ENCODE results near the gene FAM170B. TPM values are rescaled to one million over a fixed set of nuclear protein-coding genes. Genes with fewer than 3 reads are reported as not detected.

FAM170B gene
- total and polyA plus RNA-seq, 7 donors: 0.01 TPM; not detected in 6

DNA sequence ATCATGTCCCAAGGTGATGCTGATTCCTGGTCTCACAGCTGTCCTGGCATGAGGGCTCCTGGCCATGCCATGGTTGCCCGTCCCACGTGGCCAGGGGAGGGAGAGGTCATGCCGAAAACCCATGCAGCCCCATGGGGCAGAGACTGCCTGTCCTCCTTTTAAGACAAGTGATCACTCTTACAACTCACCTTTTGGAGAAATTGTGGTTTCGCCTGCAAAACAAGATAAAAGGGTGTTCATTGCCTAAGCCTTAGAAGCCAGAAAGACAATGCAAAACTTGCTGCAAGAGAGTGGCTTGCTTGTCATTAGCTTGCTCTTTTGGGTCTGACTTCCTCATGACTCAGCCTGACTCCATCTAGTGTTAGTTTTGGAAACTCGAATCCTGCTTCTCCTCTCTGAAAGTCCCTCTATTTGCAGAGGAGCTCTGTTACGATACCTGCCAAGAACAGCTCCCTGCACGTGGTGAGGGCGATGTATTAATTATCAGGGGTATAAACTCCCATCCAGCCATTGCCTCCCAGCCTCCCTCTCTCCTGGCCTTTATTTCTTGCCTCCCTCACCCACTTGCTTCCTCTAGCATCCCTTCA, 27.7 kb upstream of the FAM170B start:
- ATAC-seq: peak in 2 of 4 donors; percentile 36 to 54
- Histone ChIP-seq H3K9me3 (no peaks in the 10 kb centered on the region), H3K4me1 (no peaks in the 10 kb centered on the region), H3K4me3 (no peak overlapping the region), H3K27me3 (ENCODE audit: insufficient read depth in 3 of 3, low read length in 2 of 3) (no peaks in the 10 kb centered on the region), H3K36me3 (ENCODE audit: insufficient read depth in 1 of 2, low read depth in 1 of 2) (no peaks in the 10 kb centered on the region), H3K27ac (no peak overlapping the region)
- 29 to 46% (median 31%) methylated on average over 8 of the region's 8 CpGs for WGBS, 3 donors
- TF ChIP-seq, protein P1, sequence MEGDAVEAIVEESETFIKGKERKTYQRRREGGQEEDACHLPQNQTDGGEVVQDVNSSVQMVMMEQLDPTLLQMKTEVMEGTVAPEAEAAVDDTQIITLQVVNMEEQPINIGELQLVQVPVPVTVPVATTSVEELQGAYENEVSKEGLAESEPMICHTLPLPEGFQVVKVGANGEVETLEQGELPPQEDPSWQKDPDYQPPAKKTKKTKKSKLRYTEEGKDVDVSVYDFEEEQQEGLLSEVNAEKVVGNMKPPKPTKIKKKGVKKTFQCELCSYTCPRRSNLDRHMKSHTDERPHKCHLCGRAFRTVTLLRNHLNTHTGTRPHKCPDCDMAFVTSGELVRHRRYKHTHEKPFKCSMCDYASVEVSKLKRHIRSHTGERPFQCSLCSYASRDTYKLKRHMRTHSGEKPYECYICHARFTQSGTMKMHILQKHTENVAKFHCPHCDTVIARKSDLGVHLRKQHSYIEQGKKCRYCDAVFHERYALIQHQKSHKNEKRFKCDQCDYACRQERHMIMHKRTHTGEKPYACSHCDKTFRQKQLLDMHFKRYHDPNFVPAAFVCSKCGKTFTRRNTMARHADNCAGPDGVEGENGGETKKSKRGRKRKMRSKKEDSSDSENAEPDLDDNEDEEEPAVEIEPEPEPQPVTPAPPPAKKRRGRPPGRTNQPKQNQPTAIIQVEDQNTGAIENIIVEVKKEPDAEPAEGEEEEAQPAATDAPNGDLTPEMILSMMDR (IDR thresholded peaks at IDR 0.05): peak; percentile 27
- intact Hi-C loops (cut with DNase I): loop anchor here (5.0 kb wide), 1 partner anchor 179 kb away; no protein-coding TSS in a partner anchor
- no peak for DNase-seq

- 98 to 99% (median 99%) methylated on average over 5 of the region's 5 CpGs for WGBS, 3 donors
- no peak for ATAC-seq
- Histone ChIP-seq H3K9me3 (no peaks in the 10 kb centered on the region), H3K36me3 (ENCODE audit: insufficient read depth in 1 of 2, low read depth in 1 of 2) (no peaks in the 10 kb centered on the region), H3K27me3 (ENCODE audit: insufficient read depth in 3 of 3, low read length in 2 of 3) (no peaks in the 10 kb centered on the region), H3K27ac (no peak overlapping the region), H3K4me1 (no peaks in the 10 kb centered on the region), H3K4me3 (no peak overlapping the region)
- TF ChIP-seq, protein P1 (IDR thresholded peaks at IDR 0.05): no peak
- intact Hi-C loops (cut with DNase I): loop anchor here (5.0 kb wide), 1 partner anchor 179 kb away; no protein-coding TSS in a partner anchor
- no peak for DNase-seq
These were observed 27.0 kb upstream of the FAM170B start for GRCh38 chr10:49160814-49161213.

DNA sequence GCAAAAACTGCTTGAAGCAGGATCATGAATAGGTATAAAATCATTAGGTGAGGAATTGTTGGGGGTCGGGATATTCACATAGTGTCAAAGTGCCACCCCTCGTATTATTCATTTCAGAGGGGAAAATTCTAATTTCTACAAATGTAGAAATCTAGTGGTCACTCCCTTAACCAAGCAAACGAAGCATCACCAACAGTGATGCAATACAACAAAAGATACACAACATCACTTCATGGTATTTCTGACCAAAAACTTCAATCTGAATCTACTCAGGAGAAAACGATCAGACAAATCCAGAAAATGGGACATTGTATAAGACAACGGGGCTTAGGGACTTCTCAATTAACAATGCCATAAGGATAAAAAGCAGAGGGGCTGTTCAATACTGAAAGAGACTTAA, 26.3 kb upstream of the FAM170B start:
- DNase-seq: no peak
- ATAC-seq: no peak
- H3K4me3 ChIP-seq: no peak overlapping the region
- WGBS, 3 donors: 93 to 97% (median 96%) methylated on average over 5 of the region's 5 CpGs
- no peak overlapping the region for H3K27ac ChIP-seq
- no peaks in the 10 kb centered on the region for H3K4me1 ChIP-seq
- intact Hi-C loops (cut with DNase I): loop anchor here (5.0 kb wide), 1 partner anchor 178 kb away; no protein-coding TSS in a partner anchor
- TF ChIP-seq, protein P1 (IDR thresholded peaks at IDR 0.05): no peak
- H3K36me3 ChIP-seq (ENCODE audit: insufficient read depth in 1 of 2, low read depth in 1 of 2): no peaks in the 10 kb centered on the region
- no peaks in the 10 kb centered on the region for H3K27me3 ChIP-seq (ENCODE audit: insufficient read depth in 3 of 3, low read length in 2 of 3)
- H3K9me3 ChIP-seq: no peaks in the 10 kb centered on the region

- Histone ChIP-seq H3K36me3 (ENCODE audit: insufficient read depth in 1 of 2, low read depth in 1 of 2) (no peaks in the 10 kb centered on the region), H3K9me3 (no peaks in the 10 kb centered on the region), H3K27me3 (ENCODE audit: insufficient read depth in 3 of 3, low read length in 2 of 3) (no peaks in the 10 kb centered on the region), H3K4me1 (no peaks in the 10 kb centered on the region), H3K27ac (no peak overlapping the region), H3K4me3 (no peak overlapping the region)
- intact Hi-C loops (cut with DNase I): no loop called here
- ATAC-seq (no peak), DNase-seq (no peak)
- TF ChIP-seq, protein P1 (IDR thresholded peaks at IDR 0.05): no peak
- 83 to 88% (median 87%) methylated on average over 3 of the region's 3 CpGs for WGBS, 3 donors
These were observed 25.1 kb upstream of the FAM170B start for GRCh38 chr10:49158915-49159314.

DNA sequence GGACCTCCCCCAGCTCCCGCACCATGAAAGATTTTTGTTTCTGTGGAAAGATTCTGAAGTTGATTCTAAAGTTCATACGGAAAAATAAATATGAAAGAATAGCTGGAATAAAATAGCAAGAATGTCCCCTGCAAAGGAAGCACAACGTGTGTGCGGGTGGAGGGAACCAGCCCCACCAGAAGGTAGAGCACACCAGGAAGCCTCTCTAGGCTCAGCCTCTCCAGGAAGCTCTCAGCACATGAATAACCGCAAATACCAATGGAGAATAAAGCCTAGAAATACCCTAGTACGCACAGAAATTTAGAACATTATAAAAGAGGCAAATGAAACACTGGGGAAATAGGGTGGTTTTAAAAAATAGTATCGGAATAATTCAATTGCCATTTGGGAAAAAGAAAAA, 24.6 kb upstream of the FAM170B start:
- WGBS, 3 donors: 83 to 87% (median 85%) methylated on average over 7 of the region's 7 CpGs
- Histone ChIP-seq H3K36me3 (ENCODE audit: insufficient read depth in 1 of 2, low read depth in 1 of 2) (no peaks in the 10 kb centered on the region), H3K4me3 (no peak overlapping the region), H3K27me3 (ENCODE audit: insufficient read depth in 3 of 3, low read length in 2 of 3) (no peaks in the 10 kb centered on the region), H3K9me3 (no peaks in the 10 kb centered on the region), H3K27ac (no peak overlapping the region), H3K4me1 (no peaks in the 10 kb centered on the region)
- DNase-seq (no peak), ATAC-seq (no peak)
- intact Hi-C loops (cut with DNase I): no loop called here
- TF ChIP-seq, protein P1 (IDR thresholded peaks at IDR 0.05): no peak
